Suppressor macrophage (primary cell): Measurements from ENCODE around the gene HSPB8.

Source experiments
- DNase-seq, 4 experiments: peaks; one replicate each; pipeline ENCODE4 v3.0.0-alpha.2; 2020 to 2022

HSPB8 gene

GRCh38 chr12:119171291-119171690, 7.4 kb upstream of the HSPB8 start:
- no peak for DNase-seq

- DNase-seq: no peak
Observed at GRCh38 chr12:119171691-119172425, 6.9 kb upstream of the HSPB8 start.

GRCh38 chr12:119175081-119175480, 3.6 kb upstream of the HSPB8 start:
- DNase-seq: no peak

- DNase-seq: no peak
Observed at GRCh38 chr12:119176267-119177055, 2.3 kb upstream of the HSPB8 start.

- no peak for DNase-seq
Observed at GRCh38 chr12:119177056-119177325, 1.7 kb upstream of the HSPB8 start.

- no peak for DNase-seq
Observed at GRCh38 chr12:119177724-119178380, 879 bp upstream of the HSPB8 start.

- no peak for DNase-seq
Observed at GRCh38 chr12:119179335-119180021, 747 bp downstream of the HSPB8 start.

GRCh38 chr12:119180380-119181040, 1.8 kb downstream of the HSPB8 start:
- DNase-seq: no peak

GRCh38 chr12:119181202-119181601, 2.5 kb downstream of the HSPB8 start:
- no peak for DNase-seq

- DNase-seq: no peak
Observed at GRCh38 chr12:119181944-119182343, 3.2 kb downstream of the HSPB8 start.

- DNase-seq: no peak
Observed at GRCh38 chr12:119182701-119183493, 4.2 kb downstream of the HSPB8 start.

GRCh38 chr12:119183942-119184695, 5.4 kb downstream of the HSPB8 start:
- DNase-seq: no peak

GRCh38 chr12:119195256-119195655, 16.5 kb downstream of the HSPB8 start:
- no peak for DNase-seq

- no peak for DNase-seq
Observed at GRCh38 chr12:119198440-119198839, 19.7 kb downstream of the HSPB8 start.

- DNase-seq: no peak
Observed at GRCh38 chr12:119200601-119201000, 21.9 kb downstream of the HSPB8 start.

GRCh38 chr12:119201789-119202543, 23.2 kb downstream of the HSPB8 start:
- no peak for DNase-seq

GRCh38 chr12:119202544-119202943, 23.8 kb downstream of the HSPB8 start:
- no peak for DNase-seq

GRCh38 chr12:119204131-119204530, 25.4 kb downstream of the HSPB8 start:
- no peak for DNase-seq

GRCh38 chr12:119204671-119205285, 26.0 kb downstream of the HSPB8 start:
- DNase-seq: no peak
